GM12891 (cell line): ENCODE results near the gene PLAAT4.

ENCODE experiments used
- PAX5 ChIP-seq: IDR thresholded peaks from 2 replicates; pipeline ENCODE4 v1.6.1; 2011; ENCODE audit warnings: low read length, moderate library complexity, mild to moderate bottlenecking; ENCODE audit not compliant: insufficient read depth, severe bottlenecking
- POLR2A ChIP-seq: IDR thresholded peaks from 2 replicates; pipeline ENCODE4 v1.6.1; 2011; ENCODE audit warnings: low read depth, low read length, control low read depth
- POLR2AphosphoS5 ChIP-seq: IDR thresholded peaks from 2 replicates; pipeline ENCODE4 v1.6.1; 2011; ENCODE audit warnings: low read depth, low read length, control low read depth
- POU2F2 ChIP-seq: IDR thresholded peaks from 2 replicates; pipeline ENCODE4 v1.6.1; 2011; ENCODE audit warnings: low read depth, mild to moderate bottlenecking, control low read depth, low read length, moderate library complexity
- SPI1 ChIP-seq: IDR thresholded peaks from 2 replicates; pipeline ENCODE4 v1.6.1; 2011; ENCODE audit warnings: low read depth, low read length, control low read depth
- TAF1 ChIP-seq: IDR thresholded peaks from 2 replicates; pipeline ENCODE4 v1.6.1; 2011; ENCODE audit warnings: low read depth, low read length, control low read depth

- TF ChIP-seq TAF1 (no peak), POLR2A (no peak), POLR2AphosphoS5 (no peak), SPI1 (no peak), POU2F2 (no peak), PAX5 (no peak)
Measured at GRCh38 chr11:63534076-63534475, 2.5 kb upstream of the PLAAT4 start.
